GM19035 (cell line): ENCODE data around the gene IKZF5.

Experiments
- ATAC-seq: cut with Tn5 transposase; IDR thresholded peaks from one replicate; pipeline ENCODE4 v1.9.1; 2021; ENCODE audit not compliant: unreplicated experiment

The IKZF5 gene, protein sequence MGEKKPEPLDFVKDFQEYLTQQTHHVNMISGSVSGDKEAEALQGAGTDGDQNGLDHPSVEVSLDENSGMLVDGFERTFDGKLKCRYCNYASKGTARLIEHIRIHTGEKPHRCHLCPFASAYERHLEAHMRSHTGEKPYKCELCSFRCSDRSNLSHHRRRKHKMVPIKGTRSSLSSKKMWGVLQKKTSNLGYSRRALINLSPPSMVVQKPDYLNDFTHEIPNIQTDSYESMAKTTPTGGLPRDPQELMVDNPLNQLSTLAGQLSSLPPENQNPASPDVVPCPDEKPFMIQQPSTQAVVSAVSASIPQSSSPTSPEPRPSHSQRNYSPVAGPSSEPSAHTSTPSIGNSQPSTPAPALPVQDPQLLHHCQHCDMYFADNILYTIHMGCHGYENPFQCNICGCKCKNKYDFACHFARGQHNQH

DNA sequence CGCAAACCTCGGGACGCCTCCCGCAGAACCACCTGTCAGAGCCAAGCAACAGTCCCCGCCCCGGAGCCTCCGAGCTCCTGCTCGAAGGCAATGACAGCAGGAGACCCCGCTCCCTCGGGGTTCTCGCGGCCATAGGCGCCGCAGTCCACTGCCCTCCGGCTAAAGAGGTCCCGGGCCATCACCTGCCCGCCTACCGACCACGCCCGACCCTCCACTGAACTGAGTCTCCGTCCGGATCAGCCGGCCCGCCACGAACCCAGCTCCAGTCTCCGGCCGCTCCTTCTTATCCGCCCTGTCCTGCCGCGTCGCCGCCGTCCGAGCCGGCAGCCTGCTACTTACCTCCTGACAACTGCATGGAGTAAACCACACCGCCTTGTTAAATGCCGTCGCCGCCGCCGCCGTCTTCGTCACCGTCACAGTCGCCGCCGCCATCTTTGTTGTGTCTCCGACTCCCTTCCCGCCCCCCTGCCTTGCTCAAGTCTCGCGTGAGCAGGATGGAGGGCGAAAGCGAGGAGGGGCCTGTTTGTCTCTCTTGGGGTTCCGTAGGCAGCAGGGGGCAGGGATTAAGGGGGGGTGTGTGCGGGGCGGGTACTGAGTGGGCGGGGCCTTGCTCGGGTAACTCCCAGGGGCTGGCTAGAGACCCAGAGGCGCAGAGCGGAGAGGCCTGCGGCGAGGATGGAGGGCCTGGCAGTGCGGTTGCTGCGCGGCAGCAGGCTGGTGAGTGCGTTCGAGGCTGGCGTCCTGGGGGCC is at the start of gene IKZF5, which contains the start of gene ACADSB:
IKZF5 (minus strand) TSS at position 441 of the 750 bp plus-strand sequence. CDS start 10,170 bp downstream, outside the sequence.
ACADSB (plus strand) TSS at position 652 of the 750 bp plus-strand sequence; CDS start at position 676, 24 bp downstream.
- ATAC-seq = peak; percentile 83

DNA sequence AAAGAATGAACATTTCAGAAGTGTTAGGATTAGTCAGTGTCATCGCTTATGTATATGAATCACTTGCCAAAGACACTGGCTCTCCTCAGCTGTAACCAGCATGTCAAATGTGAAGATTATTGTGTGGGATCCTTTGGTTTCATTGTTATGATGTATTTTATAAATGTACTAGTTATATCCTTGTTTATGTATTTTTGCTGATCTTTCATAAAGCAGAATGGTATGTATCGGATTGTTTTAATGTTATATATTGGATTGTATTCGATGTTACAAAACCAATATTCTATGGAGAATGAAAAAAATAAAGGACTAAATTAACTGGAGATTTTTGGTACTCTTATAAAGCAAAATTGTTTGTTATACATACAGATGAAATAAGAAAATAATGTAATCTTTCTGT is 49.4 kb upstream of the IKZF5 start:
- ATAC-seq = no peak

DNA sequence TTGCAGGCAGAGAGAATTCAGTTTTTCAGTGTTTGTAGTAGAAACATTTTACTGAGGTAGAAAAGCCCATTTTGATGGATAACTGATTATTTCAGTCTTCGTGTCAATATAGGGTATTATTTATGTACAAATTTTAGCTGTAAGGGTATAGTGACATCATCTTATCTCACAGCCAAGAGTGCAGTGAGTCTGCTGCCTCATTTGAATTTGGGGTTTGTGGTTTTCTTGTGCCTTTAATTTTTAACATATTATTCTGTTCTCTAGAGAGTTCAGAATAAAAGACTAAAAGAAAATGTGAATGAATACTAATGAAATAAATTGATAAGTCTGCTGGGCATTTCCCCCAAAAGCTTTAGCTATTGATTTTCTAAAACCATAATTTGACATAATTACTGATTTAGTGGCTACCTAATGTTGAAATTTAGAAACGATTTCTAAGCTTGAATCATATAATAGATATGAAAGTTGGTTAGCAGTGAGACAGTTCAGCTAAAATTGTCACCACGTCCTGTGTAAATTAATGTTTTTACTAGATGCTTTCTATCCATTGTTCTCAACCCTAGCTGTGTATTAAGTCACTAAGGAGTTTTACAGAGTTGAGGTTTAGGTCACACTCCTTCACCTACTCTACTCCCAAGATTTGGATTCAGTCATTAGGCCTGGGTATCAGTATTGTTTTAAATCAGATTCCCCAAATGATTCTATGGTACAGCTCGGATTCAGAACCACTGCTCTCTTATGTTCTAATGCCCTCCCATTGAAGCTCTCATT is 37.6 kb upstream of the IKZF5 start:
- no peak for ATAC-seq

DNA sequence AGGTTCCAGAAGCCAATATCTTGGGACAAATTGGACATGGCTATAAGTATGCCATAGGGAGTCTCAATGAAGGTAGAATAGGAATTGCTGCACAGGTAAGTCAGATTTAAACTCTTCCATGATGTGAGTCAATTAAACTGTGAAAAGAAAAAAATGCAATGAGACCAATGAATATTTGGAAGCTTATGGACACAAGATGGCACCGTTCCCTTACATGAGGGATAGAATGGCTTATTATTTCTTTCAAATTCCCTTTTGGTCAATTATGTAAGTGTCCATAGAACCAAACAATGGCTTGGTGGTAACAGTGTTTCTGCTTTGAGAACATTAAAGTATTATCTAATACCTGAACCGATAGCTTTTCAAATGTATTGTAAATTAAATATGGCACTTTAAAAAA is 35.8 kb upstream of the IKZF5 start:
- ATAC-seq = no peak

DNA sequence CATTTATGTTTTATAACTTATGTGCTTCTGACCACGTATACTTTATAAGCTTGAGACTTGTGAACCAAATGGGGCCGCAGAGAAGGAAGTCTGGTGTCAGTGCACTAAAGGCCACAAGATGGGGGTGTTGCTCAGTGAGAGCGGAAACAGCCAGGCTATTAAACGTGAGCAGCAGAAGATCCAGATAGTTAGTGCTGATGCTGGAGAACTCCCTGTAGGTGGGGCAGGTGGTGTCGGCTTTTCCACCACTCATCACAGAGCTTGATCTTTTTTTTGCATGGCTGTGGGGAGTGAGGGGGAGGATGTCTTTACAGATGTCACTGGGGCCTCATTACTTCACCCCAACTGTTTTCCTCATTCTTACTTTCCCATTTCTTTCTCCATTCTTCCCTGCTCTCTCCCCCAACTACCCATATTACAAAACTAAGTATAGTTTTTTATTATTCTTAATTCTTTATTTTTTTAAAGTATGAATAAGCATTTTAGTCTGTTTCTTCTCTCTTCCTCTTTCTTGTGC is 34.9 kb upstream of the IKZF5 start:
- peak; percentile 82 for ATAC-seq

DNA sequence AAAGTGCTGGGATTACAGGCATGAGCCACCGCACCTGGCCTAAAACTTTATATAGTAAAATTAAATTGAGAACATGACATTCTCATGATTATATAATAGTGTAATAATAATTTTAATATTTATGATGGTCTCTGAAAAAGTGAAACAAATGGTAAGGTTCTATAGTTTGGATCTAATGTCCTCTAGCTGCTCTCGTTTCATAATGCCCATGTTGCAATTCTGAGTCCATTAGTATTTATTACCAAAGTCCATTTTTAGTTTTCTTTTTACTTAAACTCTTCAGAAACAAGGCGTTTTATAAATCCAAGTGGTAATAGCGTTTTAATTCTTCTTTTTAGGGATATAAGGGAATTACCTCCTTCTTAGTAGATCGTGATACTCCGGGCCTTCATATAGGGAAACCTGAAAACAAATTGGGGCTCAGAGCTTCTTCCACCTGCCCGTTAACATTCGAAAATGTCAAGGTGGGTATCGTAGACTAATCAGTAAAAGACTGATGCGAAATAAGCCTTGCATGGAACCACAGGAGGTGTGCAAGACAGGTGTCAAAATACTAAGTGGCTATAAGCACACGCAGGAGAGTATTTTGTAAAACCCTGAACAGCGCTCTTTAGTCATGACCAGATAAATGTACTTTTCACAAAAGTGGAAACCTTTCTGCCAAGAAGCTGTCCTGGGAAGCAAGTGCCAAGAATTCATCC is 34.3 kb upstream of the IKZF5 start:
- no peak for ATAC-seq

DNA sequence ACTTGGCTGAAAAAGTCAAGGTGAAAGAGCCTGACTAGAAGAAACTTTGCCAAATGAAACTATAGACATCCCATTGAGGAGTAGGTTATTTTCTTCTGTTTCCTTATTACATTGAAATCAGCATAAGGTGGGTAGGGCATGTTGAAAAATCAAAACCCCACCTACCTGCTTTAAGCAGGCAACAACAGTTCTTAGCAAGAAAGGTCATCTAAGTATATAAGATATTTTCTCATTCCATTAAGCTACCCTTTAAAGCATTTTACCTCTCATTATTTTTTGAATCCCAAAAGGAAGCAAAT is 31.0 kb upstream of the IKZF5 start:
- no peak for ATAC-seq

DNA sequence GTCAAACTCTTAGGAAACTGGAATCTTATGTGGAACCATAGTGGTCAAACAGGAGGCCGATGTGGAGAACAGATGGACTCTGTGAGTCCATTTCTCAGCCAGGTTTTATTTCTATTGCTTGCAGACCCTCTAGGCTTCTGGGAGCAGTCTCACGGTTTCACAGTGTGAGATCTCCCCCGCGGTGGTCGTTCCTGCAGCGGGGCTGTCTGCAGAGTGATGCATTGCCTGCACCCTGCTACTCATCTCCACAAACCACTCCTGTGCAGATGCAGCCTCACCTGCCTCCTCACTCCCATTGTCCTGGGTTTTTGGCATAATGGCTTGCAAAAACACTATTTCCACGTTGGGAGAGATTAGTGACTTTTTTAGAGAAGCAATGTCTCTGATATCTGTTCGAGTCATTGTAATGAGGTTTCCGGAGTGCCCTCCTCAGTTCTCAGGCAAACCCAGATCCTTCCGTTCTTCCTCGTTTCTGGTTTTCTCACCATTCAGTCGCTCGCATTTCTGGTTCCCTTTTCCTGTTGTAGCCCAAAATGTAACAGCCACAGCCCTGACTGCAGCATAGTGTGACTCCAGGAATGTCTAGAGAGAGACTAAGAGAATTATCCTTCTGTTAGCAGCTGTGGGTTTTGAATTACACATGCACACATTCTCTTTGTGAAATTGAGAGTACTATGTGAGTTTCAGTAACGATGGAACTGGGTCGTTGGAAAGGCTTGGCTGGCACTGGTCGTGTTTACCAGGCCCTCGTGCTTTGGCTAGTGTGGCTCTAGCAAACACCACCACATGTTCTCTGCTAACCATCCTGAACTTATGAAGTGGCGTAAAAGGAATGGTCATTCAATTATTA is 30.4 kb upstream of the IKZF5 start:
- ATAC-seq = no peak

DNA sequence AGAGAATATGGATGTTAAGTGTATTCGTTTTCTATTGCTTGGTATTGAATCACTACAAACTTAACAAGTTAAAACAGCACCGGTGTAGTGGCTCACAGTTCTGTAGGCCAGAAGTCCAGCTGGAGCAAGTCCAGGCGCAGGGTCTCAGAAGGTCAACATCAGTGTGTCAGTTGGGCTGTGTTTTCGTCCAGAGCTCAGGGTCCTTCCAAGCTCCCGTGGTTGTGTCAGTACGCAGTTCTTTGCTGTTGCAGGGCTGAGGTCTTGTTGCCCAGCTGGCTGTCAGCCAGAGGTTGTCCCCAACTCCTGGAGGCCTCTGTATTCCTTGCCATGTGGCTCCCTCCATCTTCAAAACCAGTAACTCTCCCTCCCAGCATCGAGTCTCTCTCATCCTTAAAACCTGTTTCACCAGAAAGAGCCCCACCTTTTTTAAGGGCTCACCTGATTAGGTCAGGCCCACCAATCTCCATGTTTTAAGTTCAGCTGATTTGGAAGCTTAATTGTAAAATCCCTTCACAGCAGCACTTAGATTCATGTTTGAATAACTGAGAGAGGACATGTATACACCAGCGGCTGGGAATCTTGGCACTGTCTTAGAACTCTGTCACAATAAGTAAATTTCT is 27.0 kb upstream of the IKZF5 start:
- ATAC-seq = no peak

DNA sequence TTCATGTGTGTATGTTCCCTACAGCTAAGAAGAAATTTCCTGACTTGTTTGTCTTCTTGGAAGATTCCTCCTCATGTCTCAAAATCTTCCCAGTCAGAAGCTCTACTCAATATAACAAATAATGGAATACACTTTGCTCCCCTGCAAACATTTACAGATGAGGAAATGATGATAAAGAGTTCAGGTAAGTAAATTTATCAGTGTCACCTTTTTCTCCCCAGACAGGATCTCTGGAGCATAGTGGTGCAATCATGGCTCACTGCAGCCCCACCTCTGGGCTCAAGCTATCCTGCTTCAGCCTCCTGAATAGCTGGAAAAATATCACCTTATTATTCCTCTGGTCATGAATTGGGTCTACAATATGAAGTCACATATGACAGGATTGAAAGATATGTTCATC is 25.7 kb upstream of the IKZF5 start:
- no peak for ATAC-seq

DNA sequence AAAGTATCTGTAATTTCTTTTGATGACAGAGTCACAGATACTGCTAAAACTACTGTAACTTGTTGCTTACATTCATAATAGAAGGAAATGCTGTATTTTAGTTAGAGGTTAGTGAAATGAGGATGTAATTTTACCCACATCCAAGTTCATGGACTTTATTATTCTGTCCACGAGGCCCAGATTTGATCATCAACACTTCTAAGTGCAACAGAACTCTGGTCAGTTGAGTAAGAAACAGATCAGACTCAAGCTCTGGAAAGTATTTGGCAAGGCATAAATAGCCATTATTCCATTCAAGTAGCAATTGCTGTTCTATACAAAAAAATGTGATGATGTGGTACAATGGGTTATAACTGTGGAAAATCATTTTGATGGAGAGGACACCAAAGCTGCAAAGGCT is 22.5 kb upstream of the IKZF5 start:
- no peak for ATAC-seq

DNA sequence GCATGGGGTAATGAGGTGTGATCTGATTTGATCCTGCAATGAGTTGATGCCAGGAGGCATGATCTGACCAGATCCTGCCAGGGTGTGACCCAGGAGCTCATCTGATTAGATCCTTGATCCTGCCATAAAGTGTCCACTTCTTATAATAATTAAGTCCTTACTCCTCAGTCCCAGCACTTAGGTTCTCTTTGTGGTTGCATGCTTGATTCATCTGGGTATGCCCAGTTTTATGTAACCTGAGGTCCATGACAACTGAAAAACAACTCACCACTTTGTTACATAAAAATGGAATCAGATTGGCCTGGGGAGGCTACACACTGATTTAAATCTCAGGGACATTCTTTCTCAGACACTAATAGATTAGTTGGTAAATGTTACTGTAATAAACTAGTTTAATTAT is 19.3 kb upstream of the IKZF5 start:
- ATAC-seq = no peak

DNA sequence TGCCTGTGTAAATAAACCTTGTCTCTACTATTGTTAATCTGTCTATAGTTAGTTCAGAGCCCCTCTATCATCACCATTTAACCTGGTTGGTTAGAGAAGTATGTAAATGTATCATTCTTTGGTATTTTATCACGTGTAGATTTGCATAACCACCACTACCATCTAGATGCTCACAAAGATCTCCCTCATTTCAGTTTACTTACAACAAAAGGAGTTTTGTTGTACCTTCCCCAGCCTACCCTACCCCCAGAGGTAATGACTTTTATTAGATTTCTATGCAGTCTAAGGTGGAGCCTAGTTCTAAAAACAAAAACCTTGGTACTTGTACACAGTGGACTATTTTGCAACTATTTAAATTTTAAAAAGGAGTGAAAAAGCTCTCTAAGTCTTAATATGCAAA is 17.7 kb upstream of the IKZF5 start:
- ATAC-seq = no peak

DNA sequence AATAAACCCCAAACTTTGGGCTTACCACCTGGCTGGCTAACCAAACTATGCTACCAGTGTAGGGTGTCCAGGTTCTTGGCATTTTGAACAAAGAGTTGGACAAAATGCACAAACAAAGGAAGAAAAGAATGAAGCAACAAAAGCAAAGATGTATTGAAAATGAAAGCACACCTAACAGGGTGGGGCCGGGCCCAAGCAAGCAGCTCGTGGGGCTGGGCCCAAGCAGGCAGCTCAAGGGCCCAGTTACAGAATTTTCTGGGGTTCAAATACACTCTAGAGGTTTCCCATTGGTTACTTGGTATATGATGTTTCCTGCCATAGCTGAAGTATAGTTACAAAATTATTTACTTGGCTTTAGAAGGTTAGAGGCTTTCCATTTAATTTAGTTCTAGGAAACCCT is 15.9 kb upstream of the IKZF5 start:
- ATAC-seq = no peak

DNA sequence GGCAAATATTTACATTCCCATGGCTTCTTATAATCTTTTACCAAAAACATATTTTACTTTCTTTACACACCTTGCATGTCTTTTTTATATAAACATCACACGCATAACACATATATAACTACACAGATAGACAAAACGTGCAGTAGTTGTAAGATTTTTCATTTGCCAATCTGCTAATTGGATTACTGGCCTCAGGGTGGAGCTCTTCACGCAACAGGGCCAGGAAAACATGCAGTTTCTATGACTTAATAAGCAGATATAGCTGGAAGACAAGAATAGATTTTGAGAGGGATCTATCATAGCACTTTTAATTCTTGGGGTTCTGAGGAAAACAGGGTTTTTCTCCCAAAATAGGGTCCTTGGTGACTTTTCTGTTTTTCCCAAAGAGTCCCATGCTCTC is 12.9 kb upstream of the IKZF5 start:
- no peak for ATAC-seq

DNA sequence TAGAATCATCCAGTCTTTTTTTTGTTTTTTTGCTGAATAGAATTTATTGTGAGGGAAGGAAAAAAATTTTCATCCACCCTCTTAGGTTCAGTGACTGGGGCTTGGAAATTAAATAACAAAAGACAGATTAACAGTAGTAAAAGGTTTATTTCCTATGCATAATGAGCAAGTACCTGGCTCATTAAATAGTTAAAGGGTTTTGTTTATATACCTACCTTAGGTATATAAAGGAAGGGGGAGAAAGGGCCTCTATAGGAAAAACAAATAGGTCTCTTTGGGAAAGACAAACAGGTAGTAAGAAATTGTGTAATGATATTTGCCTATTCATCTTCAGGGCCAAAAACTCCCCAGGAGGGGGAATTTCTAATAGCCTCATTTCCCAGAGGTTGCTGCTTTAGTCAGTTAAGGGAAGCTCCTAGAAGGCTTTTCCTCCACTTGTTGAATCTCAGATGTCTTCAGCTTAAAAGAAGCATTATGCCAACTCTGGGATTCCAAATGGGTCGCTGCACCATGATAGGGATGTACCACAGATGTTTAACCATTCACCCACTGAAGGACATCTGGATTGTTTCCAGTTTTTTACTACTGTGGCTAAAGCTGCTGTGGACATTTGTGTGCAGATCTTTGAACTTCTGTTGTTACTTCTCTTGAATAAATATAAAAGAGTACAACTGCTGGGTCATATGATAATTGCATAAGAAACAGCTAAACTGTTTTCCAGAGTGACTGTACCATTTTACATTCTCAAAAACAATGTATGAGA is 11.5 kb upstream of the IKZF5 start:
- no peak for ATAC-seq

DNA sequence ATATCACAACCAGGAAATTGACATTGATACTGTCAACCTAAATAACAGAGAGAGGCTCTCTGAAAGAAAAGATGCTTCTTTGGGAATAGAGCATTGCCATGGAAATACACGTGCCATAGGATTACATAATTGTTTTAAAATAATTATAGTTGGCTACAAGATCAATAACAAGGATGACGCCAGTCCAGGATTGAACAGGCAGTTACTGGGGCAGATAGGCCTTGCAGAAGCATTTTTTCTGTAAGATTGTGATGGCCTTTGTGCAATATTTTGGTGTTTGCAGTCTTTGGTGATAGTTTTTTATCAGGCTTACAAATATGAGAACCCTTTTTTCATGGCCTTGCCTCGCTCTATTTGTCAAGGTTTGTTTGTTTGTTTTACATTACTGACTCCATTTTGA is 10.7 kb upstream of the IKZF5 start:
- no peak for ATAC-seq

DNA sequence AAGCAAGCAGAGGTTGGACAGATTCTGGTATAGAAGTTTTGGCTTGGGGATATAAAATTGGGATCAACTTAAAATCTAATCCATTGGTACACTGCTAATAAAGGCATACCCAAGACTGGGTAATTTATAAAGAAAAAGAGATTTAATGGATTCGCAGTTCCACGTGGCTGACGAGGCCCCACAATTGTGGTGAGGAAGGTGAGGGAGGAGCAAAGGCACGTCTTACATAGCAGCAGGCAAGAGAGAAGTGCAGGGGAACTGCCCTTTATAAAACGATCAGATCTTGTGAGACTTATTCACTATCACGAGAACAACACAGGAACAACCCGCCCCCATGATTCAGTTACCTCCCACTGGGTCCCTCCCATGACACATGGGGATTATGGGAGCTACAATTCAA is 9.9 kb upstream of the IKZF5 start:
- ATAC-seq = no peak
